AG04450 (cell line): ENCODE results near the gene TANGO2. TPM values are rescaled to one million over a fixed set of nuclear protein-coding genes. Genes with fewer than 3 reads are reported as not detected.

Experiments
- CTCF ChIA-PET: fragments of 300-600, 350-600 bp; formaldehyde crosslinking; extraction: SDS; loops from one replicate; lab custom pipeline; 2022; ENCODE audit warnings: antibody characterized with exemption, inconsistent platforms; lab: Charles Lee
- POLR2A ChIA-PET: fragments of 350-600 bp; formaldehyde crosslinking; extraction: SDS; loops from one replicate; lab custom pipeline; 2021; ENCODE audit warnings: antibody characterized with exemption, inconsistent platforms; lab: Yijun Ruan, JAX
- DNase-seq: peaks from one replicate; pipeline ENCODE4 v3.0.0-alpha.2; 2011; ENCODE audit warnings: low read depth, low spot score
- H3K27ac ChIP-seq: one replicate; pipeline ENCODE4 v1.5.1; 2012; ENCODE audit warnings: low read depth, low read length, control low read depth
- H3K27me3 ChIP-seq: one replicate; pipeline ENCODE4 v1.6.0; 2012; ENCODE audit warnings: low read length; ENCODE audit not compliant: control insufficient read depth, insufficient read depth
- H3K4me3 ChIP-seq: 2 replicates; pipeline ENCODE4 v1.5.1; 2011; ENCODE audit warnings: mild to moderate bottlenecking, low read depth, low read length, control low read depth
- H3K9me3 ChIP-seq: 2 replicates; pipeline ENCODE4 v1.5.1; 2012; ENCODE audit warnings: low read length; ENCODE audit not compliant: control insufficient read depth, insufficient read depth
- polyA plus RNA-seq: library from polyadenylated mRNA; depleted of rRNA; stranded (reverse); fragments of >200 nt; gene quantifications from 2 replicates; pipeline ENCODE4 v1.2.3, GENCODE V29; 2011
- TF ChIP-seq, protein P1 (sequence below): IDR thresholded peaks from 2 replicates; pipeline ENCODE4 v1.5.1; 2011; ENCODE audit warnings: low read depth, low read length, control low read depth, inconsistent platforms

The TANGO2 gene
- polyA plus RNA-seq, 1 experiment: 21.3 TPM

DNA sequence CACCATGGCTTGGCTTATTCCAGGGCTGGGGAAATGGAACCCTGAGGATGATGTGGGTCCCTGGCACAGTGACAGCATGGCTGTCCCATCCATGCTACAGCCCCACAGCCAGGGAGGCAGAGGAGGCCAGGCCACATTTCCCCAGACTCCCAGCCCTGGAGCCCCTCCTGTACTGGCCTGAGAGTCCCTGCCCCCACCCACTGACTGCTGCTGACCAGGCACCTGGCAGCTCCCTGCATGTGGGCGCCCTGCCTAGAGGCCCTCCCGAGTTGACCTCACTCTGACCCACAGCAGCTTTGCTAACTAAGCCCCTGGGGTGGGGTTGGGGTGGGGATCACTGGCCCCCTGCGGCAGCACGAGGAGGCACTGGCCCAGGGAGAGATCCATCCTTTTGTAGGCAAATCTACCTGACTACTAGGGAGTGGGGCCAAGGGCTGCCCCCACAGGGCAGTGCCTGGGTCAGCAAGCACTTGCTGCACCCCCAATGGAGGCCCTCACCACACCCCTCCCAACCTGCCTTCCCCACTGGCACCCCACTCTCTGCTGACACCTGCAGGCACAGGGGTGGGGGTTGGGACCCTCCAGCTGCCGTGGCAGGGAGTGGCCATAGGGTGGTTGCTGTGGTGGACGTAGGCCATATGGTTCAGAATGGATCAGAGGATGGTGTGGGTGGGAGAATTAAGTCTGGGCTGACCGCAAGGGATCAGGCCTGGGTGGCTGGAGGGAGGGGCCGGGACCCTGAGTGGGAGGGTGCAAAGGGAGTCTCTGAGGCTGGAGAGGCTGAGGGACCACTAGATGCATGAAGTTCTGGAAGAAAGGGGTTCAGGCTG, 21.7 kb upstream of the TANGO2 start:
- no peak overlapping the region for H3K27ac ChIP-seq
- H3K4me3 ChIP-seq: no peak overlapping the region
- peaks cover 2% of the 10 kb centered on the region for H3K27me3 ChIP-seq
- ChIA-PET POLR2A (interaction anchor here (0.6 to 0.7 kb wide), 2 partner anchors 22 to 41 kb away, joined by 3 to 6 read pairs; no protein-coding TSS in a partner anchor), CTCF (interaction anchor here (1.2 kb wide), 1 partner anchor 14 kb away, joined by 3 read pairs; no protein-coding TSS in a partner anchor)
- TF ChIP-seq, protein P1, sequence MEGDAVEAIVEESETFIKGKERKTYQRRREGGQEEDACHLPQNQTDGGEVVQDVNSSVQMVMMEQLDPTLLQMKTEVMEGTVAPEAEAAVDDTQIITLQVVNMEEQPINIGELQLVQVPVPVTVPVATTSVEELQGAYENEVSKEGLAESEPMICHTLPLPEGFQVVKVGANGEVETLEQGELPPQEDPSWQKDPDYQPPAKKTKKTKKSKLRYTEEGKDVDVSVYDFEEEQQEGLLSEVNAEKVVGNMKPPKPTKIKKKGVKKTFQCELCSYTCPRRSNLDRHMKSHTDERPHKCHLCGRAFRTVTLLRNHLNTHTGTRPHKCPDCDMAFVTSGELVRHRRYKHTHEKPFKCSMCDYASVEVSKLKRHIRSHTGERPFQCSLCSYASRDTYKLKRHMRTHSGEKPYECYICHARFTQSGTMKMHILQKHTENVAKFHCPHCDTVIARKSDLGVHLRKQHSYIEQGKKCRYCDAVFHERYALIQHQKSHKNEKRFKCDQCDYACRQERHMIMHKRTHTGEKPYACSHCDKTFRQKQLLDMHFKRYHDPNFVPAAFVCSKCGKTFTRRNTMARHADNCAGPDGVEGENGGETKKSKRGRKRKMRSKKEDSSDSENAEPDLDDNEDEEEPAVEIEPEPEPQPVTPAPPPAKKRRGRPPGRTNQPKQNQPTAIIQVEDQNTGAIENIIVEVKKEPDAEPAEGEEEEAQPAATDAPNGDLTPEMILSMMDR: no peak
- peaks cover 8% of the 10 kb centered on the region for H3K9me3 ChIP-seq
- DNase-seq: no peak

DNA sequence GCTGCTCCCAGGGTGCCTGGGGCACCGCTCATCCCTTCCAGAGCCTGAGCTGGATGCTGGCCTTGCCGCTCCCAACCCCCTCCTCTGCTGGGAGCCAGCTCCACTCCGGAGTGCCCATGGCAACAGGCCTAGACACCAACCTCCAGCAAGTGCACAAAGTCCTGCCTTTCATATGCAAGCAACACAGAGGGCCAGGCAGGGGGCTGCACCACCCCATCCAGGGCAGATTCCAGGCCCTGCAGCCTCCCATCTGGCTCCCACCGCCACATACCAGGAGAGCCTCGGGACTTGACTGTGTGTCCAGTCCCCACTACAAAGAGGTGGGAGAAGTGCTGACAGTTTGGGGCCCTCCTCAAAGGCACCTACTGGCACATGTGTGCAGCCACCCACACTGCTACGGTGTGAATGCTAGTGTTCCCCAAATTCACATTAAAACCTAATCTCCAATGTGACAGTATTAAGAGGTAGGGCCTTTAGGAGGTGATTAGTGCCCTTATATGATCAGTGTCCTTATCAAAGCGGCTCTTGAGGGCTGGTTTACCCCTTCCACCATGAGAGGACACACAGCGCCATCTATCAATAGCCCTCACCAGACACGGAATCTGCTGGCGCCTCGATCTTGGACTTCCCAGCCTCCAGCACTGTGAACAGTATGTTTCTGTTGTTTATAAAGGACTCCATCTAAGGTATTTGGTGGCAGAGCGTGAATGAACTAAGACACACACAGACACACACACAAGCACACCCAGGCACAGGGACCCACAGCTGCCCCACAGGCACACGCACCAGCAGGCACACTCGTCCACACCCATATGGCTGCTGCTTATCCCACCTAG, 20.4 kb upstream of the TANGO2 start:
- ChIA-PET CTCF (interaction anchor here (2.8 kb wide), 1 partner anchor 13 kb away, joined by 9 read pairs; no protein-coding TSS in a partner anchor), POLR2A (interaction anchor here (0.6 kb wide), 1 partner anchor 42 kb away, joined by 6 read pairs; no protein-coding TSS in a partner anchor)
- H3K9me3 ChIP-seq: peaks cover 9% of the 10 kb centered on the region
- peaks cover 2% of the 10 kb centered on the region for H3K27me3 ChIP-seq
- TF ChIP-seq, protein P1: no peak
- no peak overlapping the region for H3K27ac ChIP-seq
- no peak overlapping the region for H3K4me3 ChIP-seq
- no peak for DNase-seq

DNA sequence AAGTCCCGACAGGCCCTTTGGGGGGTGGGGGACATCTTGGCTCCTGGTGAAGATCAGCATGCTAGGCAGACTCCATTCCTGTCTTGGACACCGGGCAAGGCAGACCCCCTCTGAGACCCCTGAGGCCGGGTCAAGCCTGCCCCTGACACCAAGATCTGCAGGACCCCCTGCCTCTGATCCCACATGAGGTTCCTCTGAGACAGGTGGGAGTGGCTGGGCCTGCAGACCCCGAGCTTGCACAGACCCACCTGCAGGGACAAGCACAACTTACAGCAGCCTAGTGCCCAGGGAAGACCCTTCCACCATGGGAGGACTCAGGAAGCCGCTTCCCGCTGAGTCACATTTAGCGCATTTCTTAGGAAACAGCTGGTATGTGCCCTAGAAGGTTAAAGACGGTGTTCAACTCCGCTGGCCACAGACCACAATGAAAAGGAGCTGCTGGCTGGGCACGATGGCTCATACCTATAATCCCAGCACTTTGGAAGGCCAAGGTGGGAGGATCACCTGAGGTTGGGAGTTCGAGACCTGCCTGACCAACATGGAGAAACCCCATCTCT, 19.8 kb upstream of the TANGO2 start:
- TF ChIP-seq, protein P1: no peak
- DNase-seq: no peak
- no peak overlapping the region for H3K27ac ChIP-seq
- H3K27me3 ChIP-seq: peaks cover 2% of the 10 kb centered on the region
- ChIA-PET CTCF (interaction anchor here (1.3 to 2.8 kb wide), 2 partner anchors 13 to 14 kb away, joined by 3 to 9 read pairs; no protein-coding TSS in a partner anchor), POLR2A (no interaction called here)
- H3K9me3 ChIP-seq: peaks cover 9% of the 10 kb centered on the region
- H3K4me3 ChIP-seq: no peak overlapping the region

DNA sequence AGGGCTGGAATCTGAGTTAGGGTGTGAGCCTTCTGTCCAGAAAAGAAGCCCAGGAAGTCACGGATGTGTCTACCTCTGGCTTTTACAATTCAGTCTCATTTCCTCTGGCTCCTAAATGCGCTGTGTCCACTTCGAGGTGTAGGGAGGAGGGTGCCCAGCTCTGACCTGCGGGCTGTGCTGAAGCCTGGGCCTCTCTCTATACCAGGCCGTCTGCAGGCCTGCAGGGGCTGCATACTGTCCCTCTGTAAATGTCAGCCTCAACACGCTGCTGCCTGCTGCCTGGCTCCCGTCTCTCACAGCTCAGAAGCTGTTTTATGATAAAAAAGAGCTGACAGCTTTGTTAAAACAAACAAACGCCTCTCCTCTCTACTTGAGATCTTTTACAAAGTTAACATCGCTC, 18.8 kb upstream of the TANGO2 start:
- Histone ChIP-seq H3K9me3 (peaks cover 9% of the 10 kb centered on the region), H3K27me3 (no peaks in the 10 kb centered on the region), H3K4me3 (no peak overlapping the region), H3K27ac (no peak overlapping the region)
- TF ChIP-seq, protein P1: no peak
- no peak for DNase-seq
- CTCF ChIA-PET: interaction anchor here (1.0 to 2.8 kb wide), 3 partner anchors 12 to 32 kb away, joined by 3 to 9 read pairs (median 5); no protein-coding TSS in a partner anchor
- POLR2A ChIA-PET: interaction anchor here (0.8 kb wide), 1 partner anchor 17 kb away, joined by 3 read pairs; no protein-coding TSS in a partner anchor
